ENCODE results near the gene SLC15A2.

- TF ChIP-seq, protein P1, sequence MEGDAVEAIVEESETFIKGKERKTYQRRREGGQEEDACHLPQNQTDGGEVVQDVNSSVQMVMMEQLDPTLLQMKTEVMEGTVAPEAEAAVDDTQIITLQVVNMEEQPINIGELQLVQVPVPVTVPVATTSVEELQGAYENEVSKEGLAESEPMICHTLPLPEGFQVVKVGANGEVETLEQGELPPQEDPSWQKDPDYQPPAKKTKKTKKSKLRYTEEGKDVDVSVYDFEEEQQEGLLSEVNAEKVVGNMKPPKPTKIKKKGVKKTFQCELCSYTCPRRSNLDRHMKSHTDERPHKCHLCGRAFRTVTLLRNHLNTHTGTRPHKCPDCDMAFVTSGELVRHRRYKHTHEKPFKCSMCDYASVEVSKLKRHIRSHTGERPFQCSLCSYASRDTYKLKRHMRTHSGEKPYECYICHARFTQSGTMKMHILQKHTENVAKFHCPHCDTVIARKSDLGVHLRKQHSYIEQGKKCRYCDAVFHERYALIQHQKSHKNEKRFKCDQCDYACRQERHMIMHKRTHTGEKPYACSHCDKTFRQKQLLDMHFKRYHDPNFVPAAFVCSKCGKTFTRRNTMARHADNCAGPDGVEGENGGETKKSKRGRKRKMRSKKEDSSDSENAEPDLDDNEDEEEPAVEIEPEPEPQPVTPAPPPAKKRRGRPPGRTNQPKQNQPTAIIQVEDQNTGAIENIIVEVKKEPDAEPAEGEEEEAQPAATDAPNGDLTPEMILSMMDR (IDR thresholded peaks at IDR 0.05), result no peak
- TF ChIP-seq POLR2A (IDR thresholded peaks at IDR 0.05), result no peak
Observed at GRCh38 chr3:121913305-121913990, 19.2 kb downstream of the SLC15A2 start.
